MM.1S (cell line): ENCODE data around the gene WASL.

Experiments
- EZH2 ChIP-seq: fragments of 300-600 bp; sonication (generic); optimal IDR thresholded peaks from 2 replicates; pipeline ENCODE3; 2017; ENCODE audit warnings: low read depth, mild to moderate bottlenecking, antibody characterized with exemption, low read length, mixed read lengths
- EZH2phosphoT487 ChIP-seq: fragments of 300-600 bp; sonication (generic); IDR thresholded peaks from 2 replicates; pipeline ENCODE4 v1.6.1; 2018; ENCODE audit warnings: antibody characterized with exemption, low read length
- TF ChIP-seq, protein P1 (sequence below): fragments of 300-600 bp; sonication (generic); IDR thresholded peaks from 2 replicates; pipeline ENCODE4 v1.5.1; 2016; ENCODE audit warnings: antibody characterized with exemption, low read length, mixed read lengths

DNA sequence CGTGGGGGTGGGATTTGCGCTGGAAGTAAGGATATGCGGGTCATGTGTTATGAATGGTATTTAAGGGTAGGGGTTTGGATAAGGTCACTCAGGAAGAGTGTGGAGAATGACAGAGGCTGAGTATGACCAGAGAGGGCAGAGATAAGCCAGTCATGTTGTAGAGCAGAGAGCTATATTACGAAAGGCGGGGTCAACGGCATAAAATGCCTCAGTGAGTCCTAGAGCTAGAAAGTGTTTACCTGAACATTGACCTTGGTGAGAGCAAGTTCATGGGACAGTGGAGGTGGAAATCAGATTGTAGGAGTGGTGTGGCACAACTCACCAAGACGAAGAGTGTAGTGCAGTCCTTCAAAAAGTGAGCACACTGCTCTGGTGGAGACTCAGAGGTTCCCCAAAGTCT is 79.3 kb downstream of the WASL start:
- TF ChIP-seq, protein P1, sequence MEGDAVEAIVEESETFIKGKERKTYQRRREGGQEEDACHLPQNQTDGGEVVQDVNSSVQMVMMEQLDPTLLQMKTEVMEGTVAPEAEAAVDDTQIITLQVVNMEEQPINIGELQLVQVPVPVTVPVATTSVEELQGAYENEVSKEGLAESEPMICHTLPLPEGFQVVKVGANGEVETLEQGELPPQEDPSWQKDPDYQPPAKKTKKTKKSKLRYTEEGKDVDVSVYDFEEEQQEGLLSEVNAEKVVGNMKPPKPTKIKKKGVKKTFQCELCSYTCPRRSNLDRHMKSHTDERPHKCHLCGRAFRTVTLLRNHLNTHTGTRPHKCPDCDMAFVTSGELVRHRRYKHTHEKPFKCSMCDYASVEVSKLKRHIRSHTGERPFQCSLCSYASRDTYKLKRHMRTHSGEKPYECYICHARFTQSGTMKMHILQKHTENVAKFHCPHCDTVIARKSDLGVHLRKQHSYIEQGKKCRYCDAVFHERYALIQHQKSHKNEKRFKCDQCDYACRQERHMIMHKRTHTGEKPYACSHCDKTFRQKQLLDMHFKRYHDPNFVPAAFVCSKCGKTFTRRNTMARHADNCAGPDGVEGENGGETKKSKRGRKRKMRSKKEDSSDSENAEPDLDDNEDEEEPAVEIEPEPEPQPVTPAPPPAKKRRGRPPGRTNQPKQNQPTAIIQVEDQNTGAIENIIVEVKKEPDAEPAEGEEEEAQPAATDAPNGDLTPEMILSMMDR, result no peak
- TF ChIP-seq EZH2, result no peak
- no peak for TF ChIP-seq EZH2phosphoT487
